Sciatic nerve (tissue), 2 donors: ENCODE measurements around the gene KANK3. TPM values are rescaled to one million over a fixed set of nuclear protein-coding genes. Genes with fewer than 3 reads are reported as not detected.
"Not testable (repeated sequence)": the region's sequence is repeated elsewhere in the genome, so short reads cannot be mapped to it uniquely, and the experiment has no call there.

Source experiments
- ATAC-seq: fragments of 200-7000 bp; cut with Tn5 transposase; one replicate; pipeline ENCODE4 v1.9.1; 2020; ENCODE audit warnings: mild to moderate bottlenecking, moderate library complexity
- DNase-seq: peaks from one replicate; pipeline ENCODE4 v3.0.0-alpha.2; 2020; ENCODE audit warnings: low spot score
- intact Hi-C: fragments of 100-400 bp; cut with DNase I; formaldehyde crosslinking; loops from one replicate; pipeline ENCODE4 v1.14.2; 2022
- total RNA-seq: library from RNA; stranded (reverse); fragmentation: NEBNext Ultra II Directional; extraction: Animal tissue kit (Norgen Biotek cat#: 25700); gene quantifications from one replicate; pipeline ENCODE4 v1.2.1, GENCODE V29; 2021
- donor health status: DM: no; HTN: no; CAD: no.
- donor health status: DM: no; HTN: no; CAD: no.

KANK3 gene
- total RNA-seq = 28.2 TPM

DNA sequence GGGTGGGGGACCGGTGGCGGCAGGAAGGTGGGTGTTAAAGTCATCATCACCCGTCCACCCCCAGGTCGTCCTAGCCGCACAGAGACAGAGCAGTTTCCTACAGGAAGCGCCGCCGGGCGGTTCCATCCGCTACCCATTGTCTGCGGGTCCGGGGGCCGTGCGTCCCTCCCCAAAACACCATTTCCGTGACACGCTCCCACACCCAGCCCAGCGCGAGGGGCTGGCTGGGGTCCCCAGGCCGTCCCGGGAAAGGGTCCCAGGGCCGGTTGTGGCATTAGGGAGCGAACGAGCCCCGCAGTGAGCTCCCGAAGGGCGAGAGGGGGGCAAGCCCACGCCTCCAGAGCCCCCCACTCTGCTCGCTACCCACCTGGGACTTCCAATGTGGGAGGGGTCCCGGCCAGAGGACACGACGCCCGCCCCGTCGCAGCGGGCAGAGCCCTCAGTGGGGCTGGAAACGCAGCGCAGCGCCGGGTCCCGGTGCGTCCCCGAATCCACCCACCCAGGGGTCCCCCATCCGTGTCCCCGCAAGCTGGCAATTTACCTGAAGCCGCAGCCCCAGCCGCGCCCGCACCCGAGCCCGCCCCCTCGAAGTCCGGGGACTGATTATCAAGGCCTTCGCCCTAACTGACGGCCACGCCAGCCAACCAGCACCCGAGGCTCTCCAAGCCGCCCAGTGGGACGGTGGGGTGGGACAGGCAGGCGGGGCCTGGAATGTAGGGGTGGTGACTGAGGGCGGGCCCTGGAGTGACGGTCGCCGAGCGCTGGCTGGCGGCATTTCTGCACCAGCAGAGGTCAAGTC lies at the start of gene KANK3:
KANK3 (minus strand) TSS at position 579 of the 799 bp plus-strand sequence. CDS start 5,434 bp downstream, outside the sequence.
- intact Hi-C loops = no loop called here
- peak; percentile 98 for ATAC-seq
- peak; percentile 96 for DNase-seq

DNA sequence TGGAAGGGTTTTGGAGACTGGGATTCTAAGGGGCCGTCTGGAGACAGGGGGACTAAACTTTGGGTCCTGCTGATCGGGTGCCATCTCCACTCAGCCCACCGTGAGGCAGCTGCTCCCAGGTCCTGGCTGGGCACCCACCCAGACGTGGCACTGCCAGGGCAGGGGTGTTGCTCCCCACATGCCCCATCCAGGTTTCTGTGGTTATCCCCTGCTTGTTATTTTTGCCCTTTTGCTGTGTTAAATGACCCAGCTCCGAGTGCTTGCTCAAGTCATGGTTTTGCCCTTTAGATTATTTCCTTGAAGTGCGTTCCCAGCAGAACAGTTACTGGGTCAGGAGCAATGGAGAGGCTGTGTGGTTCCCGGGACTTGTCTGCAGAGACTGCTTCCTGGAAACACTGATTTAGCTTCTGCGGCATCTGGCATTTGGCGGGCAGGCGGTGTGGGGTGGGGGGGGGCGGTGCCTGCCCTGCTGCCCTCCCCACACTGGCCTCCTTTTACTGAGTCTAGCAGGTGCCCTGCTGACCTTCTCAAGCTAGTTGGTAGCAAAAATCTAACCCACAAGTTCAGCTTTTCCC lies 49.0 kb upstream of the KANK3 start:
- no peak for DNase-seq
- peak; percentile 0 for ATAC-seq
- intact Hi-C loops = no loop called here

DNA sequence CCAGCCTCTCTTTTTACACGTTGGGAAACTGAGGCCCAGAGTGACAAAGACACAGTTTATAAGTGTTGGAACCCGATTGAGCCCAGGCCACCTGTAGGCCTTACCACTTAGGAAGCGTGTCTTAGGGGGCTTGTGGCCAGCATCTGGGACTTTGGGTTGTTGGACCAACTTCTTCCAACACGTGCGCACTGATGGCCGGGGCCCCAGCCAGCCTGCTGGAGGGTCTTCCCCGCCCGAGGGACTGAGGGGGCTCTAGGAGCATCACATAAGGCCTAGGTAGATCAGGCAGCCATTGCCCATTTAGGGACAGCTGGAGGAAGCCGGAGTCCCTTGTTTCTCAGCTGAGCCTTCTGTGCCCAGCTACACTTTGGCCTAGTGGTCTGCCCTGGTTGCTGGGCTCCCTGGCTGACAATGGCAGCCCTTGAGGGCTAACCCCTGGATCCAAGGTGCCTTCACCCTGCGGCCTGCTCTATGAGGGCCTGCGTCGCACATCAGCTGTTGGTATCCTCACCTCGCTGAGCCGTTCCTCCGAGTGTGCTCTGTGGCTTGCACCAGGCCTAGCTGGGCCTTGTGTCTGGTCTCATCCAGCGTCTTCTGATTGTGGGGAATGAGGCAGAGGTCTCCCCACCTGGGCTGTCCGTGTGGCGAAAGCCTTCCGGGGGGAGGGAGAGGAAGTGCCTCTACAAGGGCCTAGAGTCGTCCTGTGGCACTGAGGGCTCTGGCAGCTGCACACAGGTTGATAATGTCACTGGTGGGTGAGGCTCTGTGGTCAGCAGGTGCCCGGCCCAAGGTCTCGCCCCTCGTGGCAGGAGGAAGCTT lies 48.3 kb upstream of the KANK3 start:
- intact Hi-C loops = no loop called here
- no peak for DNase-seq
- no peak for ATAC-seq

DNA sequence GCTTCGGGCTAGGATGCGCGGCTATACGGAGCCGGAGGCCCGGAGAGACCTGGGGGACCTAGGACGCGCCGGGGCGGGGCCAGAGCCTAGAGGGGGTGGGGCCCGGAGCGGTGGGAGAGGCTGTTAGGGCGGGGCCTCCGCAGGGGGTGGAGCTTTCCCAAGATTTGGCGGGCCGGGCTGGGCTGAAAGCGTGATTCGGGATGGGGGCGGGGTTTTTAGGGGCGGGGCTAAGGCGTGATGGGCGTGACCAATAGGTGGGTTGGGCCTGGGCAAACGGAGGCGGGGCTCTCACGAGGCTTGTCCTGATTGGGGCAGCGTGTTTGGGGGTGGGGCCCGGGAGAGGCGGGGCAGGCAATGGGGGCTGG lies 47.5 kb upstream of the KANK3 start:
- ATAC-seq (peak; percentile 84), DNase-seq (peak; percentile 99)
- intact Hi-C loops = no loop called here

DNA sequence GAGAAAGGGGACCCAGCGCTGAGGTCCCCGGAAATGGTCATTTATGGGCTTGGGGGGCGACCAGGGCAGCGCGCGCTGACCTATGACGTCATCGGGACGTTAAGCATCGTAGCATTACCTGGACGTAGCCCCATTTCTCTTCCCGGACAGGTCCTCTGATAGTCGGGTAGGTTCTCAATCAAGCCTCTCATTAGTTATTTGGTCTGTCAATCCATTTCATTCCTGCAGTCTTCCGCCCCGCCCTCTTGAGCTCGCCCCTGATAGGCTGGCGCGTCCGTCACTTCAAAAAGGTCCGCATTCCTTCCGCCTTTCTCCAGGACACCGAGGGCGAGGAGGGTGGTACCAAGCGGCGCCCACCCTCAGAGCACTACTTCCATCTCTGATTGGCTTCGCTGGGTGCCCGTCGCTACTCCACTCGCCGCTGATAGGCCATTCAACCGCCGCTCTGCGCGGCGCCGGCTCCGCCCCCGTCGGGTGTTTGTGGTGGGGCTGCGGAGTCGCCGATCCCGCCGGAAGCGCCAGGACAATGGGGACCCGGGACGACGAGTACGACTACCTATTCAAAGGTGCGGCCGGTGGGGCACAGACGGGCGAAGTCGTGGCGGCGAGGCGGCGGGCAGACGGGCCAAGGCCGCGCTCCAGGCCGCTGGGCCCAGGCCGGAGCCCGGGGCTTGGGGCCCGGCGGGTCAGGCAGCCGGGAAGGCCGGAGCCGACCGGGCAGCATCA lies 47.0 kb upstream of the KANK3 start, which contains the start of gene RAB11B:
RAB11B (plus strand) TSS at position 470 of the 726 bp plus-strand sequence; CDS start at position 527, 57 bp downstream.
- DNase-seq = peak; percentile 99
- ATAC-seq = peak; percentile 95
- intact Hi-C loops = no loop called here

DNA sequence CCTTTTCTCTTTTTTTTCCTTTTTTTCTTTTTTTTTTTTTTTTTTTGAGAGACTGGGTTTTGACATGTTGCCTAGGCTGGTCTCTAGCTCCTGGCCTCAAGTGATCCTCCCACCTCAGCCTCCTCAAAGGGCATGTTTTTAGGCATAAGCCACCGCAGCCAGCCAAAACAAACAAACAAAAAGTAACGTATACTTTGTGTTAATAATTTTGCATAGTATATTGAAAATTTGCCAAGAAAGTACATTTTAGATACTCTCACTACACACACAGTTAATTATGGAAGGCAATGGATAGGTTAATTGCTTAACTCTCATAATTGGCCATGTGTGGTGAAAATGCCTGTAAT lies 45.5 kb upstream of the KANK3 start:
- no peak for ATAC-seq
- intact Hi-C loops = no loop called here
- DNase-seq = no peak

DNA sequence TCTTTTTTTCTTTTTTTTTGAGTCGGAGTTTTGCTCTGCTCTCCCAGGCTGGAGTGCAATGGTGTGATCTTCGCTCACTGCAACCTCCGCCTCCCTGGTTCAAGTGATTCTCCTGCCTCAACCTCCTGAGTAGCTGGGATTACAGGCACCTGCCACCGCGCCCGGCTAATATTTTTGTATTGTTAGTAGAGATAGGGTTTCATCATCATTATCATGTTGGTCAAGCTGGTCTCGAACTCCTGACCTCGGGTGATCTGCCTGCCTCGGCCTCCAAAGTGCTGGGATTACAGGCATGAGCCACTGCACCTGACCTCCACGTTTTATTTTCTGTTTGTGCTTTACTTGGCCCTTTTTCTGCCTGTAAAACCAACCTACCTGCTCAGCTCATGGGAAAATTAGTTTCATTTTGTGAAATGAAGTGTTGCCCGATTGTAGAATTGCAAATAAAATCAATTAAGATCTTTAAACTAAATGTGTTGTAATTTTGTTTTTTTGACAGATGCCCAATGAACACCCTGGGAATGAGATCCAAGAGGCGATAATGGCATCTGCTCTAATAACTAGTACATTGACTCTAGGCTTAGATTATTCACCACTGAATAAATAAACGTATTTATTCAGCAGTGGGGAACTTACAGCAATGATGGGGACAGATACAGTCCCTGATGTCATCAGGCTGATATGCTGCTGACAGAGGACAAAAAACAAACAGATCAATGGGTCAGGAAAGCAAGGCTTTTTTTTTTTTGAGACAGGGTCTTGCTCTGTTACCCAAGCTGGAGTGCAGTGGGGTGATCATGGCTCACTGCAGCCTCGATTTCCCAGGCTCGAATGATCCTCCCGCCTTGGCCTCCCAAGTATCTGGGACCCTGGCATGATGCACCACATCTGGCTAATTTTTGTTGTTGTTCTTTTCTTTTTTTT lies 44.9 kb upstream of the KANK3 start:
- intact Hi-C loops = no loop called here
- DNase-seq (no peak), ATAC-seq (no peak)

DNA sequence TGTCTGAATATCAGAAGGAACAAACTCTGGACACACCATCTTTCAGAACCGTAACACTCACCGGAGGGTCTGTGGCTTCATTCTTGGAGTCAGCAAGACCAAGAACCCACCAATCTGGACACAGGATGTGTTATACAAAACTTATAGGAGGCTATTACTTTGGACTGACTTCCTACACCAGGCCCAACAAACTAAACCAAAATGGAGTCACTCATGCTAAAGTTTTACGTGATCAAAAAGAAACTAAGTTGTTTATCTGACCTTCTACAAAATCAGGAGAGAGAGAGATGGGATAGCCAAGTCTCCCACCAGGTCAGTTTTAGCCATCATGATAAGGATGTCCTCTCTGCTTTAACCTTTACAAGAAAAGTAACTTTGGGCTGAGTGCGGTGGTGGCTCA lies 43.9 kb upstream of the KANK3 start:
- intact Hi-C loops = no loop called here
- no peak for ATAC-seq

DNA sequence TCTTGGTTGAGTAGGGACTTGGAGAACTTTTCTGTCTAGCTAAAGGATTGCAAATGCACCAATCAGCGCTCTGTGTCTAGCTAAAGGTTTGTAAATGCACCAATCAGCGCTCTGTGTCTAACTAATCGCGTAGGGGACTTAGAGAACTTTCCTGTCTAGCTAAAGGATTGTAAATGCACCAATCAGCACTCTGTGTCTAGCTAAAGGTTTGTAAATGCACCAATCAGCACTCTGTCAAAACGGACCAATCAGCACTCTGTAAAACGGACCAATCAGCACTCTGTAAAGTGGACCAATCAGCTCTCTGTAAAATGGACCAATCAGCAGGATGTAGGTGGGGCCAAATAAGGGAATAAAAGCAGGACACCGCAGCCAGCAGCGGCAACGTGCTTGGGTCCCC lies 43.4 kb upstream of the KANK3 start:
- intact Hi-C loops, ATAC-seq, DNase-seq: not testable (repeated sequence)

More for the DNA sequence above, 43.9 kb upstream of the KANK3 start:
- DNase-seq = no peak

DNA sequence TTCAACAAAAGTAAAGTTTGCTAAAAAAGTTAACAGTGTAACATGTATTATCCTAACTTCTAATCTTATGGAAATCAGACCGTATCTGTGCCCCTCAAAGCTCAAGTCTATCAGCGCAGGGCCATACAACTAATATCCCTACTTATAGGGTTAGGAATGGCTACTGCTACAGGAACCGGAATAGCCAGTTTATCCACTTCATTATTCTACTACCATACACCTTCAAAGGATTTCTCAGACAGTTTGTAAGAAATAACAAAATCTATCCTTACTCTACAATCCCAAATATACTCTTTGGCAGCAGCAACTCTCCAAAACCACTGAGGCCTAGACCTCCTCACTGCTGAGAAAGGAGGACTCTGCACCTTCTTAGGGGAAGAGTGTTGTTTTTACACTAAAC lies 42.5 kb upstream of the KANK3 start:
- intact Hi-C loops, ATAC-seq, DNase-seq: not testable (repeated sequence)

DNA sequence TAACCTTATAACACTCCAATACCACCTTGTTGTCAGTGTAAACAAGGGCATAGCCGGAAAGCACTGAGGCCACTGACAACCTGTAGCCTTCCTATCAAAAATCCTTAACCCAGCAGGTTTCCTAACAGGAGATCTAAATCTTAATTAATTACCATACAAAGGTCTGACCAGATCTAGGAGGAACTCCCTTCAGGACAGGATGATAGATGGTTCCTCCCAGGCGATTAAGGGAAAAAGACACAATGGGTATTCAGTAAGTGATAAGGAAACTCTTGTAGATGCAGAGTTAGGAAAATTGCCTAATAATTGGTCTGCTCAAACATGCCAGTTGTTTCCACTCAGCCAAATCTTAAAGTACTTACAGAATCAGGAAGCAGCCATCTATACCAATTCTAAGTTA lies 42.0 kb upstream of the KANK3 start:
- ATAC-seq, intact Hi-C loops, DNase-seq: not testable (repeated sequence)

DNA sequence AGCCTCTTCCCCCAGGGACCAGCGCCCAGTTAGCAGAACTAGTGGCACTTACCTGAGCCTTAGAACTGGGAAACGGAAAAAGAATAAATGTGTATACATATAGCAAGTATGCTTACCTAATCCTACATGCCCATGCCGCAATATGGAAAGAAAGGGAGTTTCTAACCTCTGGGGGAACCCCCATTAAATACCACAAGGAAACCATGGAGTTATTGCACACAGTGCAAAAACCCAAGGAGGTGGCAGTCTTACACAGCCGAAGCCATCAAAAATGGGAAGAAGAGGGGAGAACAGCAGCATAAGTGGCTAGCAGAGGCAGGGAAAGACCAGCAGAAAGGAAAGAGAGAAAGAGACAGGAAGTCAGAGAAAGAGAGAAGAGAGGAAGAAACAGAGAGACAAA lies 41.5 kb upstream of the KANK3 start:
- DNase-seq, intact Hi-C loops, ATAC-seq: not testable (repeated sequence)

DNA sequence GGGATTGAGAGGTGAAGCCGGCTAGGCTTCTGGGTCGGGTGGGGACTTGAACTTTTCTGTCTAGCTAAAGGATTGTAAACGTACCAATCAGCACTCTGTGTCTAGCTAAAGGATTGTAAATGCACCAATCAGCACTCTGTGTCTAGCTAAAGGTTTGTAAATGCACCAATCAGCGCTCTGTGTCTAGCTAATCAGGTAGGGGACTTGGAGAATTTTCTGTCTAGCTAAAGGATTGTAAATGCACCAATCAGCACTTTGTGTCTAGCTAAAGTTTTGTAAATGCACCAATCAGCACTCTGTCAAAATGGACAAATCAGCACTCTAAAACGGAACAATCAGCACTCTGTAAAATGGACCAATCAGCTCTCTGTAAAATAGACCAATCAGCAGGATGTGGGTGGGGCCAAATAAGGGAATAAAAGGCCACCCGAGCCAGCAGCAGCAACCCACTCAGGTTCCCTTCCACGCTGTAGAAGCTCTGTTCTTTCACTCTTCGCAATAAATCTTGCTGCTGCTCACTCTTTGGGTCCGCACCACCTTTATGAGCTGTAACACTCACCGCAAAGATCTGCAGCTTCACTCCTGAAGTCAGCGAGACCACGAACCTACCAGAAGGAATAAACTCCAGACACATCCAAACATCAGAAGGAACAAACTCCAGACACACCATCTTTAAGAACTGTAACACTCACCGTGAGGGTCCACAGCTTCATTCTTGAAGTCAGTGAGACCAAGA lies 36.3 kb upstream of the KANK3 start:
- DNase-seq, intact Hi-C loops, ATAC-seq: not testable (repeated sequence)

DNA sequence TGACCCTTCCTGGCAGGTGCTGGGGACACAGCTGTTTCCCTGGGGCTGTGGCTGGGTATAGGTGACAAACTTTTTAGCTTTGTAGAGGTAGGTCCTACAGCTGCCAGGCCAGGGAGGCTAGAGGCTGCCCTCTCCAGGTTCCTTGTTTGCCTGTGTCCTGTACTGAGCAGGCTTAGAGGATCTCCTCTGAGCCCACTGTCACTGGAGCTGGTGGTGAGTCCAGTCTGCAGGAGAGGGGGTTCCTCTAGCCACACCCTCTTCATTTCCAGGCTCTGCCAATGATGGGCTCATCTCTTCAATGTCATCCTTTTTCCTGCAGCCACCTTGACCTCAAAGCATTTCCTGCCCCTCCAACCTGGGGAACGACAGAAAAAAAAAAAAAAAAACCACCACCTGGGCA lies 34.5 kb upstream of the KANK3 start:
- DNase-seq (no peak), ATAC-seq (no peak)
- intact Hi-C loops = no loop called here

DNA sequence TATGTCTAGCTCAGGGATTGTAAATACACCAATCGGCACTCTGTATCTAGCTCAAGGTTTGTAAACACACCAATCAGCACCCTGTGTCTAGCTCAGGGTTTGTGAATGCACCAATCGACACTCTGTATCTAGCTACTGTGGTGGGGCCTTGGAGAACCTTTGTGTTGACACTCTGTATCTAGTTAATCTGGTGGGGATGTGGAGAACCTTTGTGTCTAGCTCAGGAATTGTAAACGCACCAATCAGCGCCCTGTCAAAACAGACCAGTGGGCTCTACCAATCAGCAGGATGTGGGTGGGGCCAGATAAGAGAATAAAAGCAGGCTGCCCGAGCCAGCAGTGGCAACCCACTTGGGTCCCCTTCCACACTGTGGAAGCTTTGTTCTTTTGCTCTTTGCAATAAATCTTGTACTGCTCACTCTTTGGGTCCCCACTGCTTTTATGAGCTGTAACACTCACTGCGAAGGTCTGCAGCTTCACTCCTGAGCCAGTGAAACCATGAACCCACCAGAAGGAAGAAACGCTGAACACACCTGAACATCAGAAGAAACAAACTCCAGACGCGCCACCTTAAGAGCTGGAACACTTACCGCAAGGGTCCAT lies 33.4 kb upstream of the KANK3 start:
- ATAC-seq, DNase-seq, intact Hi-C loops: not testable (repeated sequence)

DNA sequence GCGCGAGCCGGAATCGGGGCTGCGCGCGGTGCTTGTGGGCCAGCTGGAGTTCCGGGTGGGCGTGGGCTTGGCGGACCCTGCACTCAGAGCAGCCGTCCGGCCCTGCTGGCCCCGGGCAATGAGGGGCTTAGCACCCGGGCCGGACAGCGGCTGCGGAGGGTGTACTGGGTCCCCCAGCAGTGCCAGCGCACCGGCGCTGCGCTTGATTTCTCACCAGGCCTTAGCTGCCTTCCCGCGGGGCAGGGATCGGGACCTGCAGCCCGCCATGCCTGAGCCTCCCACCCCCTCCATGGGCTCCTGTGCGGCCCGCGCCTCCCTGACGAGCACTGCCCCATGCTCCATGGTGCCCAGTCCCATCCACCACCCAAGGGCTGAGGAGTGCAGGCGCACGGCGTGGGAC lies 32.7 kb upstream of the KANK3 start:
- ATAC-seq, intact Hi-C loops, DNase-seq: not testable (repeated sequence)
